Mesendoderm (in vitro differentiated cells): Measurements from ENCODE around the gene DCXR.

Experiments used
- DNase-seq: peaks from one replicate; pipeline ENCODE4 v3.0.0; 2013
- H2AK5ac ChIP-seq: 2 replicates; pipeline ENCODE4 v1.6.1; 2013; ENCODE audit warnings: low read length, inconsistent platforms
- H2BK120ac ChIP-seq: 2 replicates; pipeline ENCODE4 v1.6.1; 2013; ENCODE audit warnings: low read depth, mild to moderate bottlenecking, low read length, moderate library complexity, mixed read lengths
- H2BK15ac ChIP-seq: replicated peaks from 2 replicates; pipeline ENCODE4 v1.6.1; 2013; ENCODE audit warnings: low read depth, mild to moderate bottlenecking, moderate library complexity
- H2BK5ac ChIP-seq: 2 replicates; pipeline ENCODE4 v1.6.1; 2013; ENCODE audit warnings: low read length, inconsistent platforms
- H3K18ac ChIP-seq: 2 replicates; pipeline ENCODE4 v1.6.1; 2013; ENCODE audit warnings: mild to moderate bottlenecking, low read length, mixed read lengths
- H3K23ac ChIP-seq: one replicate; pipeline ENCODE4 v1.6.1; 2013; ENCODE audit warnings: low read length
- H3K27ac ChIP-seq: 2 replicates; pipeline ENCODE4 v1.5.1; 2013; ENCODE audit warnings: low read depth, mild to moderate bottlenecking, inconsistent platforms, low read length, moderate library complexity
- H3K27me3 ChIP-seq: 2 replicates; pipeline ENCODE4 v1.6.1; 2013; ENCODE audit warnings: low read length, control low read depth, mild to moderate bottlenecking, inconsistent platforms; ENCODE audit not compliant: insufficient read depth, poor library complexity
- H3K36me3 ChIP-seq: 2 replicates; pipeline ENCODE4 v1.6.1; 2013; ENCODE audit warnings: low read length, inconsistent platforms; ENCODE audit not compliant: control insufficient read depth, insufficient read depth
- H3K4ac ChIP-seq: one replicate; pipeline ENCODE4 v1.6.1; 2013; ENCODE audit warnings: low read depth, mild to moderate bottlenecking, low read length, moderate library complexity
- H3K4me1 ChIP-seq: 2 replicates; pipeline ENCODE4 v1.6.1; 2013; ENCODE audit warnings: low read depth, low read length, inconsistent platforms; ENCODE audit not compliant: control insufficient read depth
- H3K4me2 ChIP-seq: 2 replicates; pipeline ENCODE4 v1.6.1; 2013; ENCODE audit warnings: low read length
- H3K4me3 ChIP-seq: 2 replicates; pipeline ENCODE4 v1.5.1; 2013; ENCODE audit warnings: mild to moderate bottlenecking, low read length
- H3K56ac ChIP-seq: one replicate; pipeline ENCODE4 v1.6.1; 2013; ENCODE audit warnings: low read length
- H3K79me1 ChIP-seq: 2 replicates; pipeline ENCODE4 v1.6.1; 2013; ENCODE audit warnings: low read length, inconsistent platforms
- H3K79me2 ChIP-seq: 2 replicates; pipeline ENCODE4 v1.6.1; 2013; ENCODE audit warnings: mild to moderate bottlenecking, low read length; ENCODE audit not compliant: control insufficient read depth, insufficient read depth
- H3K9ac ChIP-seq: 2 replicates; pipeline ENCODE4 v1.6.1; 2013; ENCODE audit warnings: low read length, inconsistent platforms
- H4K5ac ChIP-seq: one replicate; pipeline ENCODE4 v1.6.1; 2013; ENCODE audit warnings: low read length
- H4K8ac ChIP-seq: one replicate; pipeline ENCODE4 v1.6.1; 2013; ENCODE audit warnings: low read depth, mild to moderate bottlenecking, control low read depth, low read length, moderate library complexity
- WGBS: extraction: QIAGEN DNeasy Blood & Tissue Kit; methylation state at CpG from one replicate; pipeline ENCODE4 v1.1.7; 2013; ENCODE audit warnings: low lambda C conversion rate, missing lambda C conversion rate; ENCODE audit not compliant: insufficient coverage; ENCODE audit errors: extremely low coverage; 5-methylcytosine and 5-hydroxymethylcytosine counted together

Gene DCXR

DNA sequence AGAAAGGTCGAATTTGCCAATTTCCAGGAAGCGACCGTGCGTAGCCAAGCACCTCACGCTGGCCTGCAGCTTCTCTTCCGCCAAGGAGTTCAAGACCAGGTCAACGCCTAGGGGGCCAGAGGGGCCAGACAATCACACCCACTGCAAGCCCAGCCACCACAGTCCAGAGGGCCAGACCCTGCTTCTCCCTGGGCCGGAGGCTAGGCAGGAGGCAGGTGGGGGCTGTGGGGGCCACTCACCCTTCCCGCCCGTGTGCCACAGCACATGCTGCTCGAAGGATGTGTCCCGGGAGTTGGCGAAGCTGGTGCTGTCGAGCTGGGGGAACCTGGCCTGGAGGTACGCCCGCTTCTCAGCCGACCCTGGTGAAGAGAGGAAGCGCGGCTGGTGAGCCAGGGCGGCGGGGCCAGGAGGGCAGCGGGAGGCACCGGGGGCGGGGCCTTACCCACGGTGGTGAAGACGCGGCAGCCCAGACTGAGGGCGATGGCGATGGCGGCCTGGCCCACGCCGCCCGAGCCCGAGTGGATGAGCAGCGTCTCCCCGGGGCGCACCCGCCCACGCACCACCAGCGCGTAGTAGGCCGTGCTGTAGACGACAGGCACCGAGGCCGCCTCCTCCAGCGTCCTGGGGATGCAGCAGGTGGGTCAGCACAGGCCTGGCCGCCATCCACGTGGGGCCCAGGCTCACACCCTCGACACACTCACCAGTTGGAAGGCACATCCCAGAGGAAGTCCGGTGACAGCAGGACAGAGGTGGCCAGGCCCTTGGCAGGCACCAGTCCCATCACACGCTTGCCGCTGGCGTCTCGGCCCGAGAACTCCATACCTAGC lies 46.2 kb upstream of the DCXR start:
- no CpG with 5 or more reads among the region's 55 CpGs for WGBS
- H2AK5ac ChIP-seq = no peak overlapping the region

DNA sequence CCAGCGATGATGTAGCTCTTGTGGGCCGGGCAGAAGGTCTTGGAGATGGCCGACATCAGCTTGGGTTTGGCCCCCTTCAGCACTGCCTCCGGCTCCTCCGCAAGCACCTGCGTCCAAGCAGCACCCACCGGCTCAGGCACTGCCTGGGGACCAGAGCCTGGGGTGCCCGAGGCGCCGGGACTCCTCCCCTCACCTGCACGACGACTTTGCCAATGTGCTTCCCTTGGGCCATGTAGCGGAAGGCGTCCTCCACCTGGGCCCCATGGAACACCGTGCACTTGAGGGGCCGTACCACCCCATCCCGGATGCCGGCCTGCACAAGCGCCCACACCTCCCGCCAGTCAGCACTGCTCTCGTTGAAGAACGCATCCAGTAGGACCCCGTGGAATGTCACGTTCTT lies 45.5 kb upstream of the DCXR start:
- Histone ChIP-seq H3K18ac (no peak overlapping the region), H4K5ac (no peak overlapping the region), H3K27ac (no peak overlapping the region), H4K8ac (no peak overlapping the region), H3K4me3 (no peak overlapping the region), H3K23ac (no peak overlapping the region), H3K36me3 (peaks cover 63% of the 10 kb centered on the region), H3K9ac (no peak overlapping the region), H2AK5ac (no peak overlapping the region), H2BK5ac (no peak overlapping the region), H3K79me2 (peaks cover 2% of the 10 kb centered on the region), H3K4me2 (no peak overlapping the region), H3K79me1 (peaks cover 7% of the 10 kb centered on the region), H3K56ac (no peak overlapping the region), H3K4ac (no peak overlapping the region), H2BK120ac (no peak overlapping the region), H2BK15ac (no peak overlapping the region), H3K27me3 (no peaks in the 10 kb centered on the region), H3K4me1 (no peaks in the 10 kb centered on the region)
- DNase-seq = no peak
- WGBS = no CpG with 5 or more reads among the region's 24 CpGs

More for the DNA sequence above, 46.2 kb upstream of the DCXR start:
- Histone ChIP-seq H3K56ac (no peak overlapping the region), H3K27me3 (no peaks in the 10 kb centered on the region), H3K18ac (no peak overlapping the region), H3K79me1 (peaks cover 7% of the 10 kb centered on the region), H3K4me1 (no peaks in the 10 kb centered on the region), H2BK5ac (no peak overlapping the region), H3K4me2 (no peak overlapping the region), H3K36me3 (peaks cover 66% of the 10 kb centered on the region), H3K27ac (no peak overlapping the region), H3K23ac (no peak overlapping the region), H3K79me2 (peaks cover 2% of the 10 kb centered on the region), H4K5ac (no peak overlapping the region), H3K9ac (no peak overlapping the region), H3K4me3 (no peak overlapping the region), H2BK120ac (no peak overlapping the region), H4K8ac (no peak overlapping the region), H2BK15ac (no peak overlapping the region), H3K4ac (no peak overlapping the region)
- DNase-seq = no peak

DNA sequence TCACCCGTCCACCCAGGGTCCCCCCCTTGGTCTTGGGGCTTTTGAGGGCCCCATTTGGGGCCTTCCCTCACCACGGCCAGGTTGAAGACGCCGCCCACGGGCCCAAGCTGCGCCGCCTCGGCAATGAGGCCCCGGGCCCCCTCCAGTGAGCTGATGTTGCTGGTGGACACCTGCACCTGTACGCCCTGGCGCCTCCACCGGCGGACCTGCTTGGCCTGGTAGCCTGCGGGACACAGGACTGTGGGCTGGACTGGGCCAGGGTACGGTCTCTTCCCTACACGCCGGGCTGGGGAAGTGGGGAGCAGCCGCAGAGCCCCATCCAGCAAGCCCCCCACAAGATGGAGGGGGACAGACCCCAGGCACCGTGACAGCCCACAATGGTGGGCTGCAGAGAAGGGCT lies 45.0 kb upstream of the DCXR start:
- Histone ChIP-seq H2BK5ac (no peak overlapping the region), H3K56ac (no peak overlapping the region), H3K36me3 (peaks cover 59% of the 10 kb centered on the region), H4K5ac (no peak overlapping the region), H3K4ac (no peak overlapping the region), H2AK5ac (no peak overlapping the region), H3K79me2 (no peaks in the 10 kb centered on the region), H3K4me1 (no peaks in the 10 kb centered on the region), H2BK15ac (no peak overlapping the region), H3K18ac (no peak overlapping the region), H4K8ac (no peak overlapping the region), H3K27ac (no peak overlapping the region), H3K4me3 (no peak overlapping the region), H3K9ac (no peak overlapping the region), H3K79me1 (peaks cover 5% of the 10 kb centered on the region), H2BK120ac (no peak overlapping the region), H3K23ac (no peak overlapping the region), H3K27me3 (no peaks in the 10 kb centered on the region), H3K4me2 (no peak overlapping the region)
- WGBS = no CpG with 5 or more reads among the region's 19 CpGs
- DNase-seq = no peak

DNA sequence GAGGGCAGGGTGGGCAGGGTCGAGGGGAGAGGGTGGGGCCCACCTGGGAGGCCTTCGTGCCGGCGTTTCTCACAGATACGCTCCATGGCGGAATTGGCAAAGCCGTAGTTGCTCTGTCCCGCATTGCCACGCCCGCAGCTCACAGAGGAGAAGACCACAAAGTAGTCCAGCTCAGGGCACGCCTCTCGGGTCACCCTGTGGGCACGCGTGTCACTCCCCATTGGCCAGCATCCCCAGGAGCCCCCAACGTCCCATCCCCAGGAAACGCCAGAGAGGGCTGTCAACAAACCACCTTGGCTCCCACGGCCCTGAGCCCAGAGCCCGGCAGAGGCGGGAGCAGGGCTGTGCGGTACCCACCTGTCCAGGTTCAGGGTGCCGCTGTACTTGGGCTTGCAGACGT lies 44.5 kb upstream of the DCXR start:
- no peak overlapping the region for H2AK5ac ChIP-seq
- H2BK15ac ChIP-seq = no peak overlapping the region
- H4K5ac ChIP-seq = no peak overlapping the region
- H3K27me3 ChIP-seq = no peaks in the 10 kb centered on the region
- no peak overlapping the region for H4K8ac ChIP-seq
- DNase-seq = no peak
- H3K9ac ChIP-seq = no peak overlapping the region
- no CpG with 5 or more reads among the region's 22 CpGs for WGBS
- no peak overlapping the region for H3K4ac ChIP-seq
- no peaks in the 10 kb centered on the region for H3K79me2 ChIP-seq
- H2BK5ac ChIP-seq = no peak overlapping the region
- H3K56ac ChIP-seq = no peak overlapping the region
- H3K79me1 ChIP-seq = peaks cover 4% of the 10 kb centered on the region
- H2BK120ac ChIP-seq = no peak overlapping the region
- no peak overlapping the region for H3K18ac ChIP-seq
- H3K36me3 ChIP-seq = peaks cover 55% of the 10 kb centered on the region
- no peaks in the 10 kb centered on the region for H3K4me1 ChIP-seq
- H3K4me2 ChIP-seq = no peak overlapping the region
- H3K27ac ChIP-seq = no peak overlapping the region
- H3K23ac ChIP-seq = no peak overlapping the region
- no peak overlapping the region for H3K4me3 ChIP-seq

DNA sequence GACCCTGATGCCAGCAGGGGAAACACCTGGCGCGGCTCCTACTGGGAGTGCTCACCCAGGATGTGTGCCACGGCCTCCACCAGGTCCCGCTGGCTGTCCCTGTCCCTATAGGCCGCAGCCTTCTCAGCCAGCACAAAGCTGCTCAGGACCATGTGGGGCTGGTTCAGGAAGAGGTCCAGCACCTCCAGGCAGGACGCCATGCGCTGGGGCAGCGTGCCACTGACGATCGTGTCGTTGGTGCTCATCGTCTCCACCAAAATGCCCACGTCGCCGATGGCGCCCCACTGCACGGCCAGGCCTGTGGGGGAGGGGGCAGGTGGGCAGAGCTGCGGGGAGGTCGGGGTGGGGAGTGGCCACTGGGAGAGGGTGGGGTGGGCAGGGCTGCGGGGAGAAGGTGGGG lies 44.0 kb upstream of the DCXR start:
- no CpG with 5 or more reads among the region's 20 CpGs for WGBS
- no peak for DNase-seq
- Histone ChIP-seq H3K23ac (no peak overlapping the region), H3K4me1 (no peaks in the 10 kb centered on the region), H3K4ac (no peak overlapping the region), H2BK5ac (no peak overlapping the region), H3K18ac (no peak overlapping the region), H3K4me3 (no peak overlapping the region), H3K27ac (no peak overlapping the region), H3K36me3 (peaks cover 54% of the 10 kb centered on the region), H2AK5ac (no peak overlapping the region), H2BK120ac (no peak overlapping the region), H3K56ac (no peak overlapping the region), H2BK15ac (no peak overlapping the region), H4K8ac (no peak overlapping the region), H3K79me2 (no peaks in the 10 kb centered on the region), H3K9ac (no peak overlapping the region), H3K27me3 (no peaks in the 10 kb centered on the region), H4K5ac (no peak overlapping the region), H3K4me2 (no peak overlapping the region), H3K79me1 (peaks cover 4% of the 10 kb centered on the region)
